Gastroesophageal sphincter (tissue), 3 donors: ENCODE data around the gene ELL2.

Source experiments
- CTCF ChIP-seq, 4 experiments: fragments of 200-600 bp in 2 of 4; fragments of 450-650 bp in 2 of 4; sonication (generic) in 1 of 4; IDR thresholded peaks; one replicate each; pipeline ENCODE4 v1.5.1; 2017 to 2019; ENCODE audit warnings: antibody characterized with exemption in 4 of 4, mild to moderate bottlenecking in 2 of 4, moderate library complexity in 2 of 4
- EP300 ChIP-seq: sonication (generic); formaldehyde crosslinking; IDR thresholded peaks from one replicate; pipeline ENCODE4 v1.6.1; 2017; ENCODE audit warnings: antibody characterized with exemption, mild to moderate bottlenecking
- POLR2A ChIP-seq, 2 donors: fragments of 450-650 bp; IDR thresholded peaks; one replicate each; pipeline ENCODE4 v1.6.1; 2017; ENCODE audit warnings: antibody characterized with exemption in 2 of 2, mild to moderate bottlenecking in 2 of 2, moderate library complexity in 1 of 2

DNA sequence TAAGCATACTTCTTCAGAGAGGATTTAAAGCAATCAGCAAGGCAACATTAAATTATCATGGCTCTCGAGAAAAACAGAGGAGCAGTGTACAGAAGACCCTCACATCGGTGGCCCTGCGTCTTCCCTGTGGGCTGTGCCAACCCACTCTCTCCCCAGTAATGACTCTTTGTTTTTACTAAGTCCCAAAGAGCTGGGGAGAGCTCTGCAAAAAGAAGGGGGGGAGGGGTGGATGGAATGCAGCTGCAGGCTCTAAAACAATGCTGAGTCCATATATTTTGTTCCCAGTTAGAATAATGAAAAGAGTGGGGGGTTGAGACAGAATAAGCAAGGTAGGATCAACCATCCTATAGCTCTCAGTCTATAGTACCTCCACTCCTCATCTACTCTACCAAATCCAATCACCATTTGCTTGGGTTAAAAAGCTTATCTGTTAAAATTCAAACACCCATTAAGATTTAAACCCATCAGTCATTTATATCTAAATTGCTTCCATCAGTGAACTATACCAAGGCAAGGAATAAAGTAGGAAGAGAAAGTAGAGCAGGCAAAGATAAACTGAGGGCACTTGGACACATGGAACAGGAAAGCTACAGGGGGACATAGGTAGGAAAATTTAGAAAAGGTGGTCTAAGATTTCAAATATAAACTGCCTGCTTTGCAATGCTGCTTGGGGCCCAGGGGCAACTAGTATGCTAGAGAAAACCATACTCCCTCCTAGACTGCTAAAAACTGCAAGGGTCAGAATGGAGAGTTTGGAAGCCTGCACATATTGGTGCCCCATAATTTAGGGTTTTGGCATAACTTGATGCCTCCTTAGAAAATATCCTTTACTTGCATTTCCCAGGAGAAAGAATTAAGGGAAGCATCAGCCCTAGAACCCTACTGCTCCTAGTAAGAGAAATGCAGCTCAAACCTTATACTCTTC lies 20.6 kb downstream of the ELL2 start:
- TF ChIP-seq CTCF (IDR thresholded peaks at IDR 0.05) (no peak), POLR2A (IDR thresholded peaks at IDR 0.05) (no peak), EP300 (no peak)
